H9 (cell line): Measurements from ENCODE around the gene DPP3. TPM values are rescaled to one million over a fixed set of nuclear protein-coding genes. Genes with fewer than 3 reads are reported as not detected.

Experiments used
- DNase-seq: peaks from one replicate; pipeline ENCODE4 v3.0.0-alpha.2; 2017
- H2AFZ ChIP-seq: one replicate; pipeline ENCODE4 v1.6.1; 2013; ENCODE audit warnings: mild to moderate bottlenecking, low read length, control low read depth, moderate library complexity
- H2AK5ac ChIP-seq: 2 replicates; pipeline ENCODE4 v1.6.1; 2013; ENCODE audit warnings: low read length, control low read depth, mixed read lengths; ENCODE audit not compliant: insufficient read length
- H2BK120ac ChIP-seq: one replicate; pipeline ENCODE4 v1.6.1; 2013; ENCODE audit warnings: low read depth, mild to moderate bottlenecking, low read length, control low read depth, inconsistent platforms; ENCODE audit not compliant: poor library complexity, severe bottlenecking
- H2BK12ac ChIP-seq: 2 replicates; pipeline ENCODE4 v1.6.1; 2013; ENCODE audit warnings: low read length, control low read depth, mixed read lengths, low read depth; ENCODE audit not compliant: insufficient read length
- H2BK15ac ChIP-seq: 2 replicates; pipeline ENCODE4 v1.6.1; 2013; ENCODE audit warnings: low read depth, low read length, control low read depth
- H2BK20ac ChIP-seq: one replicate; pipeline ENCODE4 v1.6.1; 2013; ENCODE audit warnings: low read depth, mild to moderate bottlenecking, low read length, control low read depth, inconsistent platforms; ENCODE audit not compliant: poor library complexity, severe bottlenecking
- H2BK5ac ChIP-seq: 2 replicates; pipeline ENCODE4 v1.6.1; 2013; ENCODE audit warnings: low read length, control low read depth, mixed read lengths; ENCODE audit not compliant: insufficient read length
- H3K14ac ChIP-seq: 2 replicates; pipeline ENCODE4 v1.6.1; 2013; ENCODE audit warnings: low read length, control low read depth; ENCODE audit not compliant: insufficient read depth
- H3K18ac ChIP-seq: 2 replicates; pipeline ENCODE4 v1.6.1; 2013; ENCODE audit warnings: low read depth, mild to moderate bottlenecking, mixed read lengths, low read length, control low read depth; ENCODE audit not compliant: insufficient read length
- H3K23ac ChIP-seq: 2 replicates; pipeline ENCODE4 v1.6.1; 2013; ENCODE audit warnings: low read length, control low read depth, mixed read lengths, low read depth; ENCODE audit not compliant: insufficient read length
- H3K23me2 ChIP-seq: 2 replicates; pipeline ENCODE4 v1.6.1; 2013; ENCODE audit warnings: low read depth, mild to moderate bottlenecking, mixed read lengths, low read length, control low read depth; ENCODE audit not compliant: insufficient read length, poor library complexity, severe bottlenecking
- H3K27ac ChIP-seq: 2 replicates; pipeline ENCODE4 v1.5.1; 2013; ENCODE audit warnings: low read length, control low read depth, mixed read lengths, low read depth; ENCODE audit not compliant: insufficient read length
- H3K27me3 ChIP-seq: 2 replicates; pipeline ENCODE4 v1.6.1; 2013; ENCODE audit warnings: low read length, control low read depth, inconsistent platforms; ENCODE audit not compliant: insufficient read depth
- H3K4ac ChIP-seq: 2 replicates; pipeline ENCODE4 v1.6.1; 2013; ENCODE audit warnings: low read depth, mild to moderate bottlenecking, control low read depth, inconsistent platforms, low read length, moderate library complexity
- H3K4me1 ChIP-seq: 2 replicates; pipeline ENCODE4 v1.6.1; 2013; ENCODE audit warnings: low read length, control low read depth, inconsistent platforms; ENCODE audit not compliant: insufficient read depth
- H3K4me2 ChIP-seq: 2 replicates; pipeline ENCODE4 v1.6.1; 2013; ENCODE audit warnings: low read length, control low read depth, mixed read lengths; ENCODE audit not compliant: insufficient read length, insufficient read depth
- H3K56ac ChIP-seq: 2 replicates; pipeline ENCODE4 v1.6.1; 2013; ENCODE audit warnings: low read depth, mild to moderate bottlenecking, mixed read lengths, low read length, control low read depth; ENCODE audit not compliant: insufficient read length
- H3K79me1 ChIP-seq: 2 replicates; pipeline ENCODE4 v1.6.1; 2013; ENCODE audit warnings: low read depth, mild to moderate bottlenecking, moderate library complexity, low read length, control low read depth, inconsistent platforms; ENCODE audit not compliant: insufficient read depth, poor library complexity, severe bottlenecking
- H3K79me2 ChIP-seq: 2 replicates; pipeline ENCODE4 v1.6.1; 2013; ENCODE audit warnings: low read length, control low read depth, inconsistent platforms; ENCODE audit not compliant: insufficient read depth
- H3K9ac ChIP-seq: 2 replicates; pipeline ENCODE4 v1.6.1; 2013; ENCODE audit warnings: low read length, control low read depth, mixed read lengths; ENCODE audit not compliant: insufficient read length; ENCODE audit errors: extremely low read depth
- H3K9me3 ChIP-seq: one replicate; pipeline ENCODE4 v1.6.1; 2013; ENCODE audit warnings: low read depth, low read length, inconsistent platforms; ENCODE audit not compliant: control insufficient read depth
- H3T11ph ChIP-seq: one replicate; pipeline ENCODE4 v1.6.1; 2013; ENCODE audit warnings: mild to moderate bottlenecking, low read length, control low read depth, inconsistent platforms
- H4K20me1 ChIP-seq: one replicate; pipeline ENCODE4 v1.6.1; 2013; ENCODE audit not compliant: control insufficient read depth, insufficient read length, insufficient read depth
- H4K5ac ChIP-seq: 2 replicates; pipeline ENCODE4 v1.6.1; 2013; ENCODE audit warnings: low read depth, mild to moderate bottlenecking, mixed read lengths, low read length, control low read depth; ENCODE audit not compliant: insufficient read length
- H4K8ac ChIP-seq: replicated peaks from 2 replicates; pipeline ENCODE4 v1.6.1; 2013; ENCODE audit warnings: low read length, control low read depth, mixed read lengths, low read depth; ENCODE audit not compliant: insufficient read length
- H4K91ac ChIP-seq: 2 replicates; pipeline ENCODE4 v1.6.1; 2013; ENCODE audit warnings: low read depth, mild to moderate bottlenecking, moderate library complexity, mixed read lengths, low read length, control low read depth; ENCODE audit not compliant: insufficient read length
- H3K27ac Mint-ChIP-seq, 3 experiments: 2 replicates in 2 of 3; 3 replicates in 1 of 3; pipeline ENCODE4 v1.8.0; 2020 to 2021; ENCODE audit warnings: mixed read lengths in 3 of 3, mild to moderate bottlenecking in 1 of 3, moderate library complexity in 1 of 3
- H3K27me3 Mint-ChIP-seq: 2 replicates; pipeline ENCODE4 v1.8.0; 2021; ENCODE audit warnings: low read depth, mild to moderate bottlenecking, moderate library complexity, mixed read lengths
- H3K36me3 Mint-ChIP-seq, 3 experiments: 2 replicates in 2 of 3; 3 replicates in 1 of 3; pipeline ENCODE4 v1.8.0; 2020 to 2021; ENCODE audit warnings: low read depth in 3 of 3, mixed read lengths in 3 of 3; ENCODE audit not compliant: insufficient read depth in 1 of 3
- H3K4me1 Mint-ChIP-seq, 2 experiments: 2 replicates each; pipeline ENCODE4 v1.8.0; 2020; ENCODE audit warnings: mixed read lengths in 2 of 2
- H3K4me3 Mint-ChIP-seq, 2 experiments: 2 replicates in 1 of 2; 3 replicates in 1 of 2; pipeline ENCODE4 v1.8.0; 2020 to 2021; ENCODE audit warnings: mild to moderate bottlenecking in 2 of 2, mixed read lengths in 2 of 2, moderate library complexity in 1 of 2
- H3K9me3 Mint-ChIP-seq, 2 experiments: 2 replicates in 1 of 2; 3 replicates in 1 of 2; pipeline ENCODE4 v1.8.0; 2020; ENCODE audit warnings: mild to moderate bottlenecking in 2 of 2, mixed read lengths in 2 of 2, moderate library complexity in 1 of 2
- CTCF ChIP-seq: fragments of 200-600 bp; sonication (generic); conservative IDR thresholded peaks from 3 replicates; pipeline ENCODE4 v1.8.0; 2021; ENCODE audit warnings: antibody characterized with exemption, mild to moderate bottlenecking
- WGBS: extraction: QIAGEN DNeasy Blood & Tissue Kit; methylation state at CpG from one replicate; pipeline ENCODE4 v1.1.7; 2013; ENCODE audit warnings: missing lambda C conversion rate, low lambda C conversion rate, mixed read lengths; ENCODE audit not compliant: insufficient read length; ENCODE audit errors: extremely low coverage; 5-methylcytosine and 5-hydroxymethylcytosine counted together
- total RNA-seq: library from RNA; stranded (reverse); gene quantifications from 2 replicates; pipeline ENCODE4 v1.2.1, GENCODE V29; 2021

DPP3 gene
- total RNA-seq, 1 experiment from 2014 or later = 85.3 TPM

GRCh38 chr11:66470015-66470414 is 10.2 kb upstream of the DPP3 start:
- Histone ChIP-seq H2BK15ac (no peak overlapping the region), H3T11ph (no peak overlapping the region), H4K91ac (no peak overlapping the region), H2BK5ac (no peak overlapping the region), H4K5ac (no peak overlapping the region), H3K79me2 (no peaks in the 10 kb centered on the region), H3K4me1 (no peaks in the 10 kb centered on the region; the same call in 1 of the 2 replicates), H2AK5ac (no peak overlapping the region), H3K23ac (no peak overlapping the region), H3K4ac (no peak overlapping the region), H3K9ac (no peak overlapping the region), H3K18ac (no peak overlapping the region), H3K9me3 (no peaks in the 10 kb centered on the region), H2BK120ac (no peak overlapping the region), H3K23me2 (peaks cover 6% of the 10 kb centered on the region), H4K20me1 (no peaks in the 10 kb centered on the region), H2AFZ (no peak overlapping the region), H2BK12ac (no peak overlapping the region), H4K8ac (no peak overlapping the region), H3K4me2 (no peak overlapping the region), H3K79me1 (no peaks in the 10 kb centered on the region), H3K27ac (no peak overlapping the region), H2BK20ac (no peak overlapping the region), H3K27me3 (no peaks in the 10 kb centered on the region), H3K56ac (no peak overlapping the region), H3K14ac (no peak overlapping the region)
- no peak for TF ChIP-seq CTCF
- WGBS = no CpG with 5 or more reads among the region's 3 CpGs
- Mint-ChIP-seq H3K36me3 (peaks cover 3 to 30% (median 23%) of the 10 kb centered on the region in 3 experiments; a peak in 6 of 7 replicates), H3K4me1 (peaks cover 25 to 38% of the 10 kb centered on the region in 2 experiments), H3K27ac (peak overlapping the region in 1 of 3 experiments; percentile 41; a peak in 4 of 7 replicates), H3K9me3 (no peaks in the 10 kb centered on the region), H3K27me3 (peaks cover 6% of the 10 kb centered on the region), H3K4me3 (peak overlapping the region in 1 of 2 experiments; percentile 54; a peak in 2 of 5 replicates)
- peak; percentile 47 for DNase-seq
